ENCODE results near the gene NUBPL. TPM values are rescaled to one million over a fixed set of nuclear protein-coding genes. Genes with fewer than 3 reads are reported as not detected.

NUBPL gene
- total and polyA plus RNA-seq, 8 donors, result 10.1 to 19.0 (median 16.9) TPM

GRCh38 chr14:31898838-31899528 lies 337.8 kb downstream of the NUBPL start:
- TF ChIP-seq, protein P1, sequence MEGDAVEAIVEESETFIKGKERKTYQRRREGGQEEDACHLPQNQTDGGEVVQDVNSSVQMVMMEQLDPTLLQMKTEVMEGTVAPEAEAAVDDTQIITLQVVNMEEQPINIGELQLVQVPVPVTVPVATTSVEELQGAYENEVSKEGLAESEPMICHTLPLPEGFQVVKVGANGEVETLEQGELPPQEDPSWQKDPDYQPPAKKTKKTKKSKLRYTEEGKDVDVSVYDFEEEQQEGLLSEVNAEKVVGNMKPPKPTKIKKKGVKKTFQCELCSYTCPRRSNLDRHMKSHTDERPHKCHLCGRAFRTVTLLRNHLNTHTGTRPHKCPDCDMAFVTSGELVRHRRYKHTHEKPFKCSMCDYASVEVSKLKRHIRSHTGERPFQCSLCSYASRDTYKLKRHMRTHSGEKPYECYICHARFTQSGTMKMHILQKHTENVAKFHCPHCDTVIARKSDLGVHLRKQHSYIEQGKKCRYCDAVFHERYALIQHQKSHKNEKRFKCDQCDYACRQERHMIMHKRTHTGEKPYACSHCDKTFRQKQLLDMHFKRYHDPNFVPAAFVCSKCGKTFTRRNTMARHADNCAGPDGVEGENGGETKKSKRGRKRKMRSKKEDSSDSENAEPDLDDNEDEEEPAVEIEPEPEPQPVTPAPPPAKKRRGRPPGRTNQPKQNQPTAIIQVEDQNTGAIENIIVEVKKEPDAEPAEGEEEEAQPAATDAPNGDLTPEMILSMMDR (IDR thresholded peaks at IDR 0.05), result no peak
- ATAC-seq, result no peak

DNA sequence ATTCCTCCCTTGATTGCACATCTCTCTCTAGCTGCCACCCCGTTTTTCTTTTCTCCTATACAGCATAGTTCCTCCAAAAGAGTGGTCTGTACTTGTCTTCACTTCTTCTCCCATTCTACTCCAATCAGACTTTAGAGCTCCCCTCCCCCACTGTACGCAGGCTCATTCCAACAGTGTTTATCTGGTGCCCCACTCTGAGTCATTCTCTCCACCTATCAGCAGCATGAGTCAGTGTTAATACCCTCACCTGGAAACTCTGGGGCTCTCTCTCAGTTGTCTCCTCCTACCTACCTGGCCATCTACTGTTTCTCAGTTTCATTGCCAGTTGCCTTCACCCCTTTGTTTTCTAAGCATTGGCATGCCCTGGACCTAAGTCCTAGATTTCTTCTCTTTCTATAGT lies 340.8 kb downstream of the NUBPL start:
- ATAC-seq, result peak; percentile 75

More at GRCh38 chr14:31898838-31899528, 337.8 kb downstream of the NUBPL start:
- Histone ChIP-seq H3K9me3 (no peaks in the 10 kb centered on the region), H3K4me1 (no peaks in the 10 kb centered on the region), H3K27ac (no peak overlapping the region), H3K27me3 (no peaks in the 10 kb centered on the region), H3K4me3 (no peak overlapping the region), H3K36me3 (no peaks in the 10 kb centered on the region)
- intact Hi-C loops (cut with DNase I), result no loop called here
- no peak for DNase-seq

DNA sequence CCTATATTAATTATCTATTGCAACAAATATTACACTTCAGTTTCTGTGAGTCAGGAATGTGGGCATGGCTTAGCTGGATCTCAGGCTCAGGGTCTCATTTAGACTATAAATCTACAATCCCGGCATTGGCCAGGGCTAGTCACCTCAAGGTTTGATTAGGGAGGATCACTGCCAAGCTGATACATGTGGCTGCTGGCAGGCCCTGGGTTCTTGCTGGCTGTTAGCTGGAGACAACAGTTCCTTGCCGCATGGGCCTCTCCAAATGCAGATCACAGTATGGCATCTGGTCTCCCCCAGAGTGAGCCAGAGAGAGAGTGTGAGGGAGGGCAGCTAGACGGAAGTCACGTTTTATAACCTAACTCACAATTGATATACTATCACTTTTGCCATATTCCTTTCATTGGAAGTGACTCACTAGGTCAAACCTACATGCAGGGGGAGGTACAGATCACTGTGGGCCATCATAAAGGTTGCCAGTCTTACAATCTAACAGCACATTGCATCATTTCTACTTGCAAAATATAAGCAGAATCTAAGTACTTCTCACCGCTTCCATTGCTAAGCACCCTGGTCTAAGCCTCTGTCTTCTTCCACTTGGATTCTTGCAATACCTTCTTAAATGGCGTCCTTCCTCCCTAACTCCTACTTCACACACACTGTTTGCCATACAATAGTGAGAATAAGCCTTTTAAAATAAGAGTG lies 341.9 kb downstream of the NUBPL start:
- H3K36me3 ChIP-seq, result no peaks in the 10 kb centered on the region
- H3K4me1 ChIP-seq, result no peaks in the 10 kb centered on the region
- ATAC-seq (no peak), DNase-seq (no peak)
- no peaks in the 10 kb centered on the region for H3K27me3 ChIP-seq
- TF ChIP-seq, protein P1 (IDR thresholded peaks at IDR 0.05), result no peak
- no peak overlapping the region for H3K4me3 ChIP-seq
- H3K27ac ChIP-seq, result no peak overlapping the region
- intact Hi-C loops (cut with DNase I), result no loop called here
- no peaks in the 10 kb centered on the region for H3K9me3 ChIP-seq

More for the DNA sequence above, 340.8 kb downstream of the NUBPL start:
- Histone ChIP-seq H3K4me1 (no peaks in the 10 kb centered on the region), H3K36me3 (no peaks in the 10 kb centered on the region), H3K27ac (no peak overlapping the region), H3K4me3 (no peak overlapping the region), H3K27me3 (no peaks in the 10 kb centered on the region), H3K9me3 (no peaks in the 10 kb centered on the region)
- intact Hi-C loops (cut with DNase I), result no loop called here
- TF ChIP-seq, protein P1 (IDR thresholded peaks at IDR 0.05), result no peak
- no peak for DNase-seq

- Histone ChIP-seq H3K4me1 (no peaks in the 10 kb centered on the region), H3K36me3 (no peaks in the 10 kb centered on the region), H3K27ac (no peak overlapping the region), H3K27me3 (no peaks in the 10 kb centered on the region), H3K4me3 (no peak overlapping the region), H3K9me3 (peaks cover 0 to 26% of the 10 kb centered on the region in 2 donors)
- DNase-seq (no peak), ATAC-seq (no peak)
- TF ChIP-seq, protein P1 (IDR thresholded peaks at IDR 0.05), result no peak
- intact Hi-C loops (cut with DNase I), result no loop called here
Observed at GRCh38 chr14:31909977-31910376, 348.8 kb downstream of the NUBPL start.

Other genes starting within 250 kb of the NUBPL start
- gene HEATR5A, start 140.9 kb upstream of the NUBPL start, total RNA-seq, result 10 to 100 TPM; 49.8 to 72.5 TPM
- gene HEATR5A, start 140.9 kb upstream of the NUBPL start, polyA plus RNA-seq (ENCODE audit: insufficient read length in 6 of 6), result 10 to 100 TPM; 18.5 to 22.6 (median 20.7) TPM
- gene DTD2, start 103.9 kb upstream of the NUBPL start, total RNA-seq, result 10 to 100 TPM; 19.8 to 24.6 TPM
- 10 to 100 TPM; 19.3 to 23.1 (median 21.5) TPM for gene DTD2, start 103.9 kb upstream of the NUBPL start, polyA plus RNA-seq (ENCODE audit: insufficient read length in 6 of 6)
- gene GPR33, start 73.4 kb upstream of the NUBPL start, total RNA-seq, result not detected
- not detected for gene GPR33, start 73.4 kb upstream of the NUBPL start, polyA plus RNA-seq (ENCODE audit: insufficient read length in 6 of 6)